NCI-H187 (cell line): ENCODE results near the gene TCHH.
A peak's percentile ranks its signal among the peaks of the same experiment; 100 is the strongest.
"Not testable (repeated sequence)": the region's sequence is repeated elsewhere in the genome, so short reads cannot be mapped to it uniquely, and the experiment has no call there.

Experiments used
- DNase-seq, 2 experiments: peaks; one replicate each; lab custom pipeline; 2025; lab: John Stamatoyannopoulos, UW

The TCHH gene

DNA sequence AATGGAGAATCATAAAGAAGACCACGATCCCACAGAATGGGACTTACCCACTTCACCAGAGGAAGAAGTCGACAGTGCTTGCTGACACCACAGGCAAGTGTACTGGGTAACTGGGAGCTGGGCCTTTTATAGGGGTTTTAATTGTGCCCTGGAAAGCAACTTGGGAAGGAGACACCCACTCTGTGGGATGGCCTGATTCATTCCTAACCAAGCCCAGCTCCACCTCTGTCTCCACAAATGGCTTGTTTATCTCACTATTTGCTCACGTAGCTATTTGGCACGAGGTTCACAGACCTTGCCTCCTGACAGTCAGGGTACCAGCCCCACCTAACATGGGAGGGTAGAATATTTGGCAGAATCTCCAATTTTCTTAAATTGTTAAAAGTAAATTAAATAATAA lies at the start of gene TCHH:
TCHH (minus strand) TSS at position 101 of the 400 bp plus-strand sequence. CDS start 1,364 bp downstream, outside the sequence.
- no peak for DNase-seq

DNA sequence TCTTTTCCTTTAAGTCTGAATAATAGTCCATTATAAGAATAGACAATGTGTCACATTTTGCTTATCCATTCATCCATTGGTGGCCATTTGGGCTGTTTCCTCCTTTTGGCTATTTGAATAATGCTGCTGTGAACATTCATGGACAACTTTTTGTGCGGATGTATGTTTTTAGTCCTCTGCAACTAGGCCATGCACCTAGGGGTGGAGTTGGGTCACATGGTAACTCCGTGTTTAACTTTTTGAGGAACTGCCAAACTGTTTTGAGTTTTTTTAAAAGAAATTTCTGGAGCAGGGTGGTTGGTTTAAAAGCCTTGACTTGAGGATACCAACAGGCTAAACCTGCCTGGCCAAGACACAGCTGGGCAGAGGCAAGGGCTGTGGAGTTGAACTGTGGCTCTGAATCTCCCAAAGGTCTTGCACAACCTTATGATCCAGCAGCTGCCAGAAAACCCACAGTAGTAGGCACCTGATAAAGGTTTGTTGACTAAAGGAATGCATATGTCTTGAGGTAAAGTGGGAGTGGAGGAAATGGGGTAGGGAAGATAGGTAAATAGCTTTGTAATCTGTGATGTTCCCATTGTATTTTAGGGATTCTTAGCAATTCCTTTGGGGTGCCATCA lies 49.4 kb upstream of the TCHH start:
- no peak for DNase-seq

DNA sequence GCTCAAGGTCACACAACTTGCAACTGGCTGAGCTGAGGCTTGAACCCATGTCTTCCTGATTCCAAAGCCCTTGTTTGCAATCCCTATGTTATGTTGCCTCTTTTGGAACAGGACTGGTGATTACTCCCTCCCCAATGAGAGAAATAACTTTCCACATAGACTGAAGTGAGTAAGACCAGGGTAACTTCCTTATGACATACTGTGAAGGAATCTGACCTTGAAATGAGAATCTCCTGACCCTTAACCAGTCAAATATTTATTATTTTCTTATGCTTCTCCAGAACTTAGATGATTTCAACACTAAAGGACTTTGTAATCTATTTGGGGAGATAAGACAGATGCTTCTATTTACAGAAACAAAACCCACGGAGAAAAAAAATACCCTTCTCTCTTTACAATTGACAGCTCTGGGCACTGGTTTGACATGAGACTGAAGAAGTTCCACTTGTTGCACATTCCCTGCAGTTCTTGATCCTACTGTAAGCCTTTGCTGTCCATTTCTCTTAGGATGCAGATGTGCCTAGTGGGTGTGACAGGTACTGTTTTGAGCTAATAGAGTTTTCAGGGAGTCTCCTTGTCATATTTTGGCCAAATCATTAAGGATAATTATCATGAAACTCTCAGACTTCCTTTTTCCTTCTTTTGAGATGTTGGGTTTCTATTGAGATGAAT lies 47.7 kb upstream of the TCHH start:
- no peak for DNase-seq

- no peak for DNase-seq
Observed at GRCh38 chr1:152160576-152160975, 45.3 kb upstream of the TCHH start.

GRCh38 chr1:152159144-152159543 lies 43.9 kb upstream of the TCHH start, which contains the start of gene RPTN:
Gene RPTN, minus strand, starts transcription at chr1:152159228. Its CDS starts 1,339 bp downstream, at chr1:152157889.
- DNase-seq = no peak

DNA sequence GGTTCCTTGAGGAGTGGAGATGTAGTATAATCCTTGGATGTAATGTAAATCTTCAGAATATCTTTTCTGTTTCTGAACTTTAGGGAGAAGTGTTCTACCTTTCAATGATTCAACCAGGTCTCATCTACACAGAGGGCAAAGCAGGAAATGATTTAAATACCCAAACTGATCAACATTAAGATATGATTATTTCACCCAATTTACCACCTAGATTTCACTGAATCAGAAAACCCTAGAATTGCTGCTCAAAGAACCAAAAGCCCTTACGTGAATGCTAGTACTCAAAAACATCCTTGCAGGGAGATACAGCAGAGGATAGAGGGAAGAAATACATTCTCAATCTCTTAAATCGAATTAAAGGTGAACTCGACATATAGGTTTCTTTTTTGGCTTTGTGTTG lies 38.8 kb upstream of the TCHH start:
- DNase-seq = no peak

DNA sequence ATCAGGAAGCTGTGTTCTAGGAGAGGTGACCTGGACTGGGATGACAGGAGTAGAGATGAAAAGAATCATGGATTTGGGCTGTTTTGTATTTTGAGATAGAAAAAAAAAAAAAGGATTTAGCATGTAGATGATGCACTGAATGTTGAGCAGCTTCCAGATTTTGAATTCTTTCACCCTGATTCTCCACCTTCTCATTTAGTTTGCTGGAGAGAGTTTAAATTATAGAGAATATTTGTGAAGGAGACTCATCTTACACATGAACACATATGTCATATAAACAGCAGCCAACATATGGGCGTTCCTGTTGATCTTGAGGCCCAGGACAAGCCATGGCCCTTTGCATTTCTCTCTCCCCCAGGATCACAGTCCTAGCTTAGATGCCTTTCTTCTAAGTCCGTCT lies 36.4 kb upstream of the TCHH start:
- DNase-seq = no peak

DNA sequence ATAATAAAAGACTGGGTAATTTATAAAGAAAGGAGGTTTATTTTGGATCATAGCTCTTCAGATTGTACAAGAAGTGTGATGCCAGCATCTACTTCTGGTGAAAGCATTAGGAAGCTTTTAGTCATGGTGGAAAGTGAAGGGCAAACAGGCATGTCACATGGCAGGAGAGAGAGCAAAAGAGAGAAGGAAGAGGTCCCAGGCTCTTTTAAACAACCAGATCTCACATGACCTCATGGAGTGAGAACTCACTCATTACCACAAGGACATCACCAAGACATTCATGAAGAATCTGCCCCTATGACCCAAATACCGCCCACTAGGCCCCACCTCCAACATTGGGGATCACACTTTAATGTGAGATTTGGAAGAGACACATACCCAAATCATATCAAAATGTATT lies 33.7 kb upstream of the TCHH start:
- DNase-seq = no peak

- DNase-seq = no peak
Observed at GRCh38 chr1:152148051-152148450, 32.8 kb upstream of the TCHH start.

GRCh38 chr1:152145769-152146168 lies 30.5 kb upstream of the TCHH start:
- DNase-seq = no peak

GRCh38 chr1:152144674-152145183 lies 29.5 kb upstream of the TCHH start:
- not testable (repeated sequence) for DNase-seq

DNA sequence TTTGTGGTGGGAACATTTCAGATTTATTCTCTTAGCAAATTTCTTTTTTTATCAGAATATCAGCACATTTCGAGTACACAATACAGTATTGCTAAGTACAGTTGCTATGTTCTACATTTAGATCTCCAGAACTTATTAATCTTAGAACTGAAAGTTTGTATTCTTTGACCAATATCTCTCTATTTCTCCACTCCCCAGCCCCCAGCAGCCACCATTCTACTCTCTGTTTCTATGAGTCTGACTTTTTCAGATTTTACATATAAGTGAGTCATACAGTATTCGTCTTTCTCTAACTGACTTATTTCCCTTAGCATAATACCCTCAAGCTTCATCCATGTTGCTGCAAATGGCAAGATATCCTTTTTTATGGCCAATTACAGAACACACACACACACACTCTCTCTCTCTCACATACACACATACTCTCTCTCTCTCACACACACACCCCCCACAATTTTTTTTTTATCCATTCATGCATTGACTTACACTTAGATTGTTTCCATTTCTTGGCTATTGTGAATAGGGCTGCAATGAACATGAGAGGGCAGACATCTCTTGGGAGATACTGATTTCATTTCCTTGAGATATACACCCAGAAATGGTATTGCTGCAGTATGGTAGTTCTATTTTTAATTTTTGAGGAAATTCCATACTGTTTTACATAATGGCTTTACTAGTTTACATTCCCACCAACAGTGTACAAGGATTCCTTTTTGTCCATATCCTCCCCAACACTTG lies 28.1 kb upstream of the TCHH start:
- no peak for DNase-seq

GRCh38 chr1:152141971-152142584 lies 26.8 kb upstream of the TCHH start:
- no peak for DNase-seq

DNA sequence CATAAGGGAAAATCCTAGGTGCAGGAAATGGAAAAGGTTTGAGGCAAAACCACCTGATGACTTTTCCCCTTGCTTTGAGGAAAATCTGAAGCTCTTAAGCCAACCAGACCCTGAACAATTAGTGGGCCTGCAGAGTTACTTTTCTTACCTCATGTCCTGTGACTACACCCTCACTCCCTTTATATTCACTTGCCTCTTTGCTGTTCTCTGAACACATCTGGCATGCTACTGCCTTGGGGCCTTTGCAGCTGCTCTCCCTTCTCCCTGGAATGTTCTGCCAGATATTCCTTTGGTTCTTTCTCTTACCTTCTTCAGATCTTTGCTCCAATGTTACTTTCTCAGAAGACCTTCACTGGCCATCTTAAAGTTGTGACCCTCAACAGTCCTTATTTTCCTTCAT lies 22.0 kb upstream of the TCHH start:
- no peak for DNase-seq

DNA sequence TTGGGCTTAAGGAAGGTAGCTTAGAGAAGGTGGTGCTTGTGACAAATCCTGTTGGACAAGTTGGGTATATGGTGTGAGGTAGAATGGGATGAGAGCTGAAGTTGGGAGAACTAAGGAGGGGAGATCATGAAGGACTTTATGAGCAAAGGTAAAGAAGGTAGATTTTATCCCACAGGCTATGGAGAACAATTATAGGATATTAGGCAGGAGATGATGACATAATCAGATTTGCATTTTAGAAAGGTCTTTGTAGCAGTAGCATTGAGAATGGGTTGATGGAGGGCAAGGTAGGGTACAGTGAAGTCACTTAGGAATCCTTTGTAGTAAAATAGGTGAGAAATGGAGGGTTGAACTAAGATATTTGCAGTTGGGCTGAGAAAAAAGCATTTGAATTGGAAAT lies 14.9 kb upstream of the TCHH start:
- no peak for DNase-seq

- DNase-seq = no peak
Observed at GRCh38 chr1:152127673-152128072, 12.4 kb upstream of the TCHH start.

- no peak for DNase-seq
Observed at GRCh38 chr1:152125834-152126443, 10.7 kb upstream of the TCHH start.

- DNase-seq = no peak
Observed at GRCh38 chr1:152118915-152119314, 3.7 kb upstream of the TCHH start.

GRCh38 chr1:152112885-152113432 lies 2.3 kb downstream of the TCHH start:
- DNase-seq = no peak

GRCh38 chr1:152112101-152112884 lies 3.0 kb downstream of the TCHH start:
- DNase-seq = no peak

GRCh38 chr1:152111515-152111968 lies 3.7 kb downstream of the TCHH start:
- peak in 1 of 2 experiments; percentile 15 for DNase-seq
